Peyer's patch (tissue), 4 donors: ENCODE results near the gene SLC5A2. TPM values are rescaled to one million over a fixed set of nuclear protein-coding genes. Genes with fewer than 3 reads are reported as not detected.
A peak's percentile ranks its signal among the peaks of the same experiment; 100 is the strongest.

Experiments
- DNase-seq, 3 donors: peaks; one replicate each; pipeline ENCODE4 v3.0.0-alpha.2; 2017 to 2019
- H3K27ac ChIP-seq, 4 donors: fragments of 200-600 bp; sonication (generic); one replicate each; pipeline ENCODE4 v1.5.1; 2016 to 2019
- H3K27me3 ChIP-seq, 2 donors: fragments of 200-600 bp; sonication (generic); one replicate each; pipeline ENCODE4 v1.5.1; 2019
- H3K36me3 ChIP-seq, 3 donors: fragments of 200-600 bp; sonication (generic); one replicate each; pipeline ENCODE4 v1.5.1; 2016 to 2019
- H3K4me1 ChIP-seq, 4 donors: fragments of 200-600 bp; sonication (generic); one replicate each; pipeline ENCODE4 v1.5.1; 2016 to 2019
- H3K4me3 ChIP-seq, 4 donors: fragments of 200-600 bp; sonication (generic); 1 replicate in 3 of 4; 2 replicates in 1 of 4; pipeline ENCODE4 v1.5.1; 2016 to 2019; ENCODE audit warnings: mild to moderate bottlenecking in 1 of 4
- H3K9me3 ChIP-seq, 4 donors: fragments of 200-600 bp; sonication (generic); one replicate each; pipeline ENCODE4 v1.5.1; 2016 to 2019; ENCODE audit warnings: mild to moderate bottlenecking in 1 of 4
- POLR2A ChIP-seq, 2 donors: fragments of 450-650 bp; IDR thresholded peaks; one replicate each; pipeline ENCODE4 v1.5.1; 2017; ENCODE audit warnings: antibody characterized with exemption in 2 of 2, mild to moderate bottlenecking in 2 of 2, moderate library complexity in 2 of 2
- total RNA-seq, 4 donors: library from RNA; depleted of rRNA; stranded (reverse); fragments of >200 nt; gene quantifications; one replicate each; pipeline ENCODE4 v1.1.0, GENCODE V29; 2016
- TF ChIP-seq, protein P1 (sequence below), 6 experiments: fragments of 450-650 bp in 4 of 6; fragments of 200-600 bp in 2 of 6; sonication (generic) in 1 of 6; IDR thresholded peaks; one replicate each; pipeline ENCODE4 v1.5.1; 2017 to 2019; ENCODE audit warnings: antibody characterized with exemption in 6 of 6, mild to moderate bottlenecking in 3 of 6, moderate library complexity in 1 of 6

Gene SLC5A2
- total RNA-seq, 4 donors from 2014 or later = 0.94 to 5.4 (median 2.4) TPM; not detected in 1

DNA sequence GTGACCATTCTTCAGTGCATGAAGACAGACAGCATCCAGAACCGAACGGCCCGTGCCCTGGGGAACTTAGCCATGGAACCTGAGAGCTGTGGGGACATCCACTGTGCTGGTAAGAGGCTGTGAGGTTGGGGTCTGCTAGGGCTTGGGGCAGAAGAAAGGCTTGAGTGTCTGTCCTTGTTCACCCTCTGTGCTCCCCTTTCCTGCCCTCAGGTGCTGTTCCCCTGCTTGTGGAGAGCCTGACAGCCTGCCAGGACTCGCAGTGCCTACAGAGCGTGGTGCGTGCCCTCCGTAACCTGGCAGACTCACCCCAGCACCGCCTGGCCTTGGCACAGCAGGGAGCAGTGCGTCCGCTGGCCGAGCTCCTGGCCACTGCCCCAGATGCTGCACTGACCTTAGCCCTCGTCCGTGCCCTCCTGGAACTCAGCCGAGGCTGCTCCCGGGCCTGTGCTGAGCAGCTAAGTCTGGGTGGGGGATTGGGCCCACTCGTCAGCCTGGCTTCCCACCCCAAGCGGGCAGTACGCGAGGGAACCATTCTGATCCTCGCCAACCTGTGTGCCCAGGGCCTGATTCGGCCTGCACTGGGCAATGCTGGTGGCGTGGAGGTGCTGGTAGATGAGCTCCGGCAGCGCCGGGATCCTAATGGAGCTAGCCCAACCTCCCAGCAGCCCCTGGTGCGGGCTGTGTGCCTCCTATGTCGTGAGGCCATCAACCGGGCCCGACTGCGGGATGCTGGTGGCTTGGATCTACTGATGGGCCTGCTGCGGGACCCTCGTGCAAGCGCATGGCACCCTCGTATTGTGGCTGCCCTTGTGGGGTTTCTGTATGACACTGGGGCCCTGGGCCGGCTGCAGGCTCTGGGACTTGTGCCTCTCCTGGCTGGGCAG lies 20.8 kb upstream of the SLC5A2 start:
- Histone ChIP-seq H3K9me3 (no peaks in the 10 kb centered on the region), H3K27ac (no peak overlapping the region), H3K27me3 (no peaks in the 10 kb centered on the region), H3K4me1 (peaks cover 0 to 25% (median 13%) of the 10 kb centered on the region in 4 donors), H3K4me3 (no peak overlapping the region), H3K36me3 (peaks cover 0 to 43% (median 0%) of the 10 kb centered on the region in 3 donors)
- peak in 2 of 3 donors; percentile 39 to 43 for DNase-seq
- TF ChIP-seq, protein P1, sequence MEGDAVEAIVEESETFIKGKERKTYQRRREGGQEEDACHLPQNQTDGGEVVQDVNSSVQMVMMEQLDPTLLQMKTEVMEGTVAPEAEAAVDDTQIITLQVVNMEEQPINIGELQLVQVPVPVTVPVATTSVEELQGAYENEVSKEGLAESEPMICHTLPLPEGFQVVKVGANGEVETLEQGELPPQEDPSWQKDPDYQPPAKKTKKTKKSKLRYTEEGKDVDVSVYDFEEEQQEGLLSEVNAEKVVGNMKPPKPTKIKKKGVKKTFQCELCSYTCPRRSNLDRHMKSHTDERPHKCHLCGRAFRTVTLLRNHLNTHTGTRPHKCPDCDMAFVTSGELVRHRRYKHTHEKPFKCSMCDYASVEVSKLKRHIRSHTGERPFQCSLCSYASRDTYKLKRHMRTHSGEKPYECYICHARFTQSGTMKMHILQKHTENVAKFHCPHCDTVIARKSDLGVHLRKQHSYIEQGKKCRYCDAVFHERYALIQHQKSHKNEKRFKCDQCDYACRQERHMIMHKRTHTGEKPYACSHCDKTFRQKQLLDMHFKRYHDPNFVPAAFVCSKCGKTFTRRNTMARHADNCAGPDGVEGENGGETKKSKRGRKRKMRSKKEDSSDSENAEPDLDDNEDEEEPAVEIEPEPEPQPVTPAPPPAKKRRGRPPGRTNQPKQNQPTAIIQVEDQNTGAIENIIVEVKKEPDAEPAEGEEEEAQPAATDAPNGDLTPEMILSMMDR (IDR thresholded peaks at IDR 0.05) = no peak
- no peak for TF ChIP-seq POLR2A (IDR thresholded peaks at IDR 0.05)

- H3K27ac ChIP-seq = no peak overlapping the region
- H3K36me3 ChIP-seq = peaks cover 0 to 43% (median 0%) of the 10 kb centered on the region in 3 donors
- H3K4me1 ChIP-seq = peaks cover 0 to 17% (median 5%) of the 10 kb centered on the region in 4 donors
- H3K27me3 ChIP-seq = no peaks in the 10 kb centered on the region
- TF ChIP-seq, protein P1 (IDR thresholded peaks at IDR 0.05) = no peak
- no peak for TF ChIP-seq POLR2A (IDR thresholded peaks at IDR 0.05)
- no peaks in the 10 kb centered on the region for H3K9me3 ChIP-seq
- H3K4me3 ChIP-seq = no peak overlapping the region
- peak in 2 of 3 donors; percentile 47 for DNase-seq
These were observed 18.6 kb upstream of the SLC5A2 start for GRCh38 chr16:31464348-31464769.

- peaks cover 0 to 43% (median 0%) of the 10 kb centered on the region in 3 donors for H3K36me3 ChIP-seq
- TF ChIP-seq, protein P1 (IDR thresholded peaks at IDR 0.05) = no peak
- no peak for TF ChIP-seq POLR2A (IDR thresholded peaks at IDR 0.05)
- H3K4me1 ChIP-seq = peaks cover 0 to 17% (median 5%) of the 10 kb centered on the region in 4 donors
- no peak overlapping the region for H3K27ac ChIP-seq
- DNase-seq = peak in 1 of 3 donors; percentile 31
- no peaks in the 10 kb centered on the region for H3K9me3 ChIP-seq
- no peaks in the 10 kb centered on the region for H3K27me3 ChIP-seq
- H3K4me3 ChIP-seq = no peak overlapping the region
These were observed 18.1 kb upstream of the SLC5A2 start for GRCh38 chr16:31464781-31465260.

DNA sequence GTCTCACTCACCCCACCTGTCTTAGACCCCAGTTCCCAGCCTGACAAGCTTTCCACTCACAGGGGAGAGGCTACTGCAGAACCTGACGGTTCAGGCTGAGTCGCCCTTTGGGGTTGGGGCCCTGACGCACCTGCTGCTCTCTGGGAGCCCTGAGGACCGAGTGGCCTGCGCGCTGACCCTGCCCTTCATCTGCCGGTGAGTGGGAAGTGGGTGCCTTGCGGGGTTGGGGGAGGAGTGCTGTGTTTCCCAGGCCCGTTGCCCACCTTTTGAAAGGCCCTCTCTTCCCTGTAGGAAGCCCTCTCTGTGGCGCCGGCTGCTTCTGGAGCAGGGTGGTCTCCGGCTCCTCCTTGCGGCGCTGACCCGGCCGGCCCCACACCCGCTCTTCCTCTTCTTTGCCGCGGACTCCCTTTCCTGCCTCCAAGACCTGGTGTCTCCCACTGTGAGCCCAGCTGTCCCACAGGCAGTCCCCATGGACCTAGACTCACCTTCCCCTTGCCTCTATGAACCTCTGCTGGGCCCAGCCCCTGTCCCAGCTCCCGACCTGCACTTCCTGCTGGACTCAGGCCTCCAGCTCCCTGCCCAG lies 17.0 kb upstream of the SLC5A2 start:
- Histone ChIP-seq H3K4me3 (no peak overlapping the region), H3K4me1 (peaks cover 0 to 9% (median 1%) of the 10 kb centered on the region in 4 donors), H3K36me3 (peaks cover 0 to 43% (median 0%) of the 10 kb centered on the region in 3 donors), H3K27ac (no peak overlapping the region), H3K9me3 (no peaks in the 10 kb centered on the region), H3K27me3 (no peaks in the 10 kb centered on the region)
- no peak for TF ChIP-seq POLR2A (IDR thresholded peaks at IDR 0.05)
- TF ChIP-seq, protein P1 (IDR thresholded peaks at IDR 0.05) = no peak
- no peak for DNase-seq

DNA sequence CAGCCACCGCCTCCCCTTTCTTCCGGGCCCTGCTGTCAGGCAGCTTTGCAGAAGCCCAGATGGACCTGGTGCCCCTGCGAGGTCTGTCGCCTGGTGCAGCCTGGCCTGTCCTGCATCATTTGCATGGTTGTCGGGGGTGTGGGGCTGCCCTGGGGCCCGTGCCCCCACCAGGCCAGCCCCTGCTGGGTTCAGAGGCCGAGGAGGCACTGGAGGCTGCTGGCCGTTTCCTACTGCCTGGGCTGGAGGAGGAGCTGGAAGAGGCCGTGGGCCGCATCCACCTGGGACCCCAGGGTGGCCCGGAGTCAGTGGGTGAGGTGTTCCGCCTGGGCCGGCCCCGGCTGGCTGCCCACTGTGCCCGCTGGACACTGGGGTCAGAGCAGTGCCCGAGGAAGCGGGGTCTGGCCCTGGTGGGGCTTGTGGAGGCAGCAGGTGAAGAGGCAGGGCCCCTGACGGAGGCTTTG lies 16.5 kb upstream of the SLC5A2 start:
- no peaks in the 10 kb centered on the region for H3K27me3 ChIP-seq
- H3K4me3 ChIP-seq = no peak overlapping the region
- H3K9me3 ChIP-seq = no peaks in the 10 kb centered on the region
- H3K4me1 ChIP-seq = peaks cover 0 to 9% (median 2%) of the 10 kb centered on the region in 4 donors
- peaks cover 0 to 43% (median 0%) of the 10 kb centered on the region in 3 donors for H3K36me3 ChIP-seq
- TF ChIP-seq POLR2A (IDR thresholded peaks at IDR 0.05) = no peak
- TF ChIP-seq, protein P1 (IDR thresholded peaks at IDR 0.05) = no peak
- no peak for DNase-seq
- H3K27ac ChIP-seq = peak overlapping the region in 1 of 4 donors; percentile 20
